Activated CD4-positive, alpha-beta T cell treated with anti-CD3 and anti-CD28 coated beads, Interleukin-2, amount 10 ng/mL, durations not matched to agents 24 days and 14 days (primary cell): ENCODE measurements around the gene PPP1R1C. TPM values are rescaled to one million over a fixed set of nuclear protein-coding genes. Genes with fewer than 3 reads are reported as not detected.

ENCODE experiments used
- DNase-seq: peaks from one replicate; pipeline ENCODE4 v3.0.0; 2022
- H3K27ac Mint-ChIP-seq: one replicate; pipeline ENCODE4 v1.8.0; 2022; ENCODE audit warnings: mild to moderate bottlenecking, mixed read lengths
- H3K27me3 Mint-ChIP-seq: one replicate; pipeline ENCODE4 v1.8.0; 2022; ENCODE audit warnings: mixed read lengths
- H3K36me3 Mint-ChIP-seq: one replicate; pipeline ENCODE4 v1.8.0; 2022; ENCODE audit warnings: low read depth, mild to moderate bottlenecking, mixed read lengths
- H3K4me1 Mint-ChIP-seq: one replicate; pipeline ENCODE4 v1.8.0; 2021; ENCODE audit warnings: mixed read lengths
- H3K4me3 Mint-ChIP-seq: one replicate; pipeline ENCODE4 v1.8.0; 2022; ENCODE audit warnings: mild to moderate bottlenecking, moderate library complexity, mixed read lengths
- H3K9me3 Mint-ChIP-seq: one replicate; pipeline ENCODE4 v1.8.0; 2021; ENCODE audit warnings: mixed read lengths
- intact Hi-C: fragments of 100-400 bp; cut with micrococcal nuclease; formaldehyde crosslinking; loops from one replicate; pipeline ENCODE4 v1.15.1; 2023
- total RNA-seq: library from RNA; stranded (reverse); gene quantifications from 2 replicates; pipeline ENCODE4 v1.2.3, GENCODE V29; 2022

Gene PPP1R1C
- total RNA-seq, 1 donor from 2014 or later = not detected

GRCh38 chr2:182101263-182101662, 115.6 kb downstream of the PPP1R1C start:
- Mint-ChIP-seq H3K27me3 (peaks cover 3% of the 10 kb centered on the region), H3K36me3 (no peaks in the 10 kb centered on the region), H3K4me1 (no peaks in the 10 kb centered on the region), H3K4me3 (no peak overlapping the region), H3K9me3 (no peaks in the 10 kb centered on the region), H3K27ac (no peak overlapping the region)
- no peak for DNase-seq
- intact Hi-C loops = no loop called here

- Mint-ChIP-seq H3K27ac (no peak overlapping the region), H3K36me3 (no peaks in the 10 kb centered on the region), H3K9me3 (no peaks in the 10 kb centered on the region), H3K27me3 (no peaks in the 10 kb centered on the region), H3K4me1 (no peaks in the 10 kb centered on the region), H3K4me3 (no peak overlapping the region)
- intact Hi-C loops = no loop called here
- DNase-seq = no peak
Measured at GRCh38 chr2:182103526-182103925, 117.9 kb downstream of the PPP1R1C start.

- Mint-ChIP-seq H3K27ac (no peak overlapping the region), H3K27me3 (no peaks in the 10 kb centered on the region), H3K36me3 (no peaks in the 10 kb centered on the region), H3K4me1 (no peaks in the 10 kb centered on the region), H3K4me3 (no peak overlapping the region), H3K9me3 (no peaks in the 10 kb centered on the region)
- intact Hi-C loops = no loop called here
- DNase-seq = no peak
Measured at GRCh38 chr2:182110347-182110746, 124.7 kb downstream of the PPP1R1C start.

- no peak for DNase-seq
- Mint-ChIP-seq H3K36me3 (no peaks in the 10 kb centered on the region), H3K27me3 (no peaks in the 10 kb centered on the region), H3K4me3 (no peak overlapping the region), H3K9me3 (no peaks in the 10 kb centered on the region), H3K4me1 (no peaks in the 10 kb centered on the region), H3K27ac (no peak overlapping the region)
- intact Hi-C loops = no loop called here
Measured at GRCh38 chr2:182113334-182113733, 127.7 kb downstream of the PPP1R1C start.

- DNase-seq = no peak
- intact Hi-C loops = no loop called here
- Mint-ChIP-seq H3K4me1 (no peaks in the 10 kb centered on the region), H3K27ac (no peak overlapping the region), H3K36me3 (no peaks in the 10 kb centered on the region), H3K27me3 (no peaks in the 10 kb centered on the region), H3K4me3 (no peak overlapping the region), H3K9me3 (no peaks in the 10 kb centered on the region)
Measured at GRCh38 chr2:182115258-182115657, 129.6 kb downstream of the PPP1R1C start.

- intact Hi-C loops = no loop called here
- Mint-ChIP-seq H3K27me3 (no peaks in the 10 kb centered on the region), H3K36me3 (no peaks in the 10 kb centered on the region), H3K27ac (no peak overlapping the region), H3K4me1 (no peaks in the 10 kb centered on the region), H3K4me3 (no peak overlapping the region), H3K9me3 (no peaks in the 10 kb centered on the region)
- no peak for DNase-seq
Measured at GRCh38 chr2:182116774-182117173, 131.1 kb downstream of the PPP1R1C start.

GRCh38 chr2:182117196-182117595, 131.5 kb downstream of the PPP1R1C start:
- H3K27me3 Mint-ChIP-seq = no peaks in the 10 kb centered on the region
- no peaks in the 10 kb centered on the region for H3K36me3 Mint-ChIP-seq
- no peak for DNase-seq
- no peaks in the 10 kb centered on the region for H3K4me1 Mint-ChIP-seq
- no peaks in the 10 kb centered on the region for H3K9me3 Mint-ChIP-seq
- H3K4me3 Mint-ChIP-seq = no peak overlapping the region
- H3K27ac Mint-ChIP-seq = no peak overlapping the region
- intact Hi-C loops = no loop called here

GRCh38 chr2:182128821-182129707, 143.4 kb downstream of the PPP1R1C start:
- intact Hi-C loops = no loop called here
- no peak for DNase-seq
- H3K9me3 Mint-ChIP-seq = no peaks in the 10 kb centered on the region
- H3K36me3 Mint-ChIP-seq = no peaks in the 10 kb centered on the region
- H3K4me1 Mint-ChIP-seq = no peaks in the 10 kb centered on the region
- no peaks in the 10 kb centered on the region for H3K27me3 Mint-ChIP-seq
- no peak overlapping the region for H3K4me3 Mint-ChIP-seq
- no peak overlapping the region for H3K27ac Mint-ChIP-seq

- Mint-ChIP-seq H3K9me3 (no peaks in the 10 kb centered on the region), H3K36me3 (no peaks in the 10 kb centered on the region), H3K27ac (no peak overlapping the region), H3K4me1 (no peaks in the 10 kb centered on the region), H3K27me3 (no peaks in the 10 kb centered on the region), H3K4me3 (no peak overlapping the region)
- intact Hi-C loops = no loop called here
- DNase-seq = no peak
Measured at GRCh38 chr2:182132605-182133004, 147.0 kb downstream of the PPP1R1C start.

- Mint-ChIP-seq H3K27ac (no peak overlapping the region), H3K4me3 (no peak overlapping the region), H3K27me3 (no peaks in the 10 kb centered on the region), H3K36me3 (no peaks in the 10 kb centered on the region), H3K4me1 (no peaks in the 10 kb centered on the region), H3K9me3 (no peaks in the 10 kb centered on the region)
- DNase-seq = no peak
- intact Hi-C loops = no loop called here
Measured at GRCh38 chr2:182133195-182133891, 147.7 kb downstream of the PPP1R1C start.

- no peak overlapping the region for H3K4me3 Mint-ChIP-seq
- no peak overlapping the region for H3K27ac Mint-ChIP-seq
- H3K27me3 Mint-ChIP-seq = no peaks in the 10 kb centered on the region
- intact Hi-C loops = no loop called here
- H3K4me1 Mint-ChIP-seq = no peaks in the 10 kb centered on the region
- no peaks in the 10 kb centered on the region for H3K9me3 Mint-ChIP-seq
- no peaks in the 10 kb centered on the region for H3K36me3 Mint-ChIP-seq
- DNase-seq = no peak
Measured at GRCh38 chr2:182134201-182134600, 148.5 kb downstream of the PPP1R1C start.

- Mint-ChIP-seq H3K9me3 (no peaks in the 10 kb centered on the region), H3K27ac (no peak overlapping the region)
Measured at GRCh38 chr2:182142062-182142461, 156.4 kb downstream of the PPP1R1C start.

GRCh38 chr2:182144041-182144775, 158.6 kb downstream of the PPP1R1C start:
- no peaks in the 10 kb centered on the region for H3K4me1 Mint-ChIP-seq
- no peaks in the 10 kb centered on the region for H3K36me3 Mint-ChIP-seq
- H3K9me3 Mint-ChIP-seq = no peaks in the 10 kb centered on the region
- H3K4me3 Mint-ChIP-seq = no peak overlapping the region
- intact Hi-C loops = no loop called here
- H3K27me3 Mint-ChIP-seq = peaks cover 7% of the 10 kb centered on the region
- H3K27ac Mint-ChIP-seq = no peak overlapping the region
- no peak for DNase-seq

More at GRCh38 chr2:182142062-182142461, 156.4 kb downstream of the PPP1R1C start:
- peaks cover 7% of the 10 kb centered on the region for H3K27me3 Mint-ChIP-seq
- no peak for DNase-seq
- no peaks in the 10 kb centered on the region for H3K4me1 Mint-ChIP-seq
- intact Hi-C loops = no loop called here
- no peak overlapping the region for H3K4me3 Mint-ChIP-seq
- no peaks in the 10 kb centered on the region for H3K36me3 Mint-ChIP-seq

GRCh38 chr2:182144776-182145165, 159.1 kb downstream of the PPP1R1C start:
- DNase-seq = no peak
- Mint-ChIP-seq H3K36me3 (no peaks in the 10 kb centered on the region), H3K27me3 (peaks cover 4% of the 10 kb centered on the region), H3K4me3 (no peak overlapping the region), H3K4me1 (no peaks in the 10 kb centered on the region), H3K9me3 (no peaks in the 10 kb centered on the region), H3K27ac (no peak overlapping the region)
- intact Hi-C loops = no loop called here
